Mesenteric fat pad (tissue), 1 donor: Measurements from ENCODE around the gene TACC2. TPM values are rescaled to one million over a fixed set of nuclear protein-coding genes. Genes with fewer than 3 reads are reported as not detected.

Experiments
- DNase-seq: peaks from one replicate; pipeline ENCODE4 v3.0.0-alpha.2; 2020; ENCODE audit warnings: low spot score
- total RNA-seq: library from RNA; stranded (reverse); fragmentation: NEBNext Ultra II Directional; extraction: Animal tissue kit (Norgen Biotek cat#: 25700); gene quantifications from one replicate; pipeline ENCODE4 v1.2.1, GENCODE V29; 2021
- donor health status: DM: yes; HTN: yes; CAD: no.

Gene TACC2
- total RNA-seq, 1 donor from 2014 or later: 31.0 TPM

- no peak for DNase-seq
Observed at GRCh38 chr10:122120008-122120744, 131.2 kb downstream of the TACC2 start.

GRCh38 chr10:122121059-122121458 lies 132.1 kb downstream of the TACC2 start:
- DNase-seq: no peak

- DNase-seq: no peak
Observed at GRCh38 chr10:122122493-122122892, 133.5 kb downstream of the TACC2 start.

- no peak for DNase-seq
Observed at GRCh38 chr10:122123186-122123585, 134.2 kb downstream of the TACC2 start.

- no peak for DNase-seq
Observed at GRCh38 chr10:122124342-122124741, 135.4 kb downstream of the TACC2 start.

GRCh38 chr10:122124808-122125207 lies 135.8 kb downstream of the TACC2 start:
- no peak for DNase-seq

GRCh38 chr10:122126763-122127659 lies 138.0 kb downstream of the TACC2 start:
- no peak for DNase-seq

GRCh38 chr10:122127943-122128342 lies 139.0 kb downstream of the TACC2 start:
- DNase-seq: no peak

- no peak for DNase-seq
Observed at GRCh38 chr10:122128357-122128756, 139.4 kb downstream of the TACC2 start.

GRCh38 chr10:122130474-122131110 lies 141.6 kb downstream of the TACC2 start:
- no peak for DNase-seq

GRCh38 chr10:122132331-122132755 lies 143.4 kb downstream of the TACC2 start:
- no peak for DNase-seq

GRCh38 chr10:122132882-122133565 lies 144.1 kb downstream of the TACC2 start:
- no peak for DNase-seq

GRCh38 chr10:122135251-122136025 lies 146.5 kb downstream of the TACC2 start:
- DNase-seq: no peak

- no peak for DNase-seq
Observed at GRCh38 chr10:122138831-122139625, 150.1 kb downstream of the TACC2 start.

- no peak for DNase-seq
Observed at GRCh38 chr10:122139627-122140170, 150.7 kb downstream of the TACC2 start.

- DNase-seq: no peak
Observed at GRCh38 chr10:122140461-122140902, 151.5 kb downstream of the TACC2 start.

GRCh38 chr10:122140941-122141623 lies 152.1 kb downstream of the TACC2 start:
- DNase-seq: peak; percentile 95

GRCh38 chr10:122141821-122142640 lies 153.1 kb downstream of the TACC2 start:
- DNase-seq: no peak
